MM.1S (cell line): Measurements from ENCODE around the gene FAM120B.

Experiments
- CTCF ChIP-seq: fragments of 300-600 bp; sonication (generic); IDR thresholded peaks from 2 replicates; pipeline ENCODE4 v1.5.1; 2016; ENCODE audit warnings: antibody characterized with exemption, low read length, mixed read lengths
- EZH2 ChIP-seq: fragments of 300-600 bp; sonication (generic); optimal IDR thresholded peaks from 2 replicates; pipeline ENCODE3; 2017; ENCODE audit warnings: low read depth, mild to moderate bottlenecking, antibody characterized with exemption, low read length, mixed read lengths

- no peak for TF ChIP-seq EZH2
- no peak for TF ChIP-seq CTCF
Measured at GRCh38 chr6:170372380-170373325, 66.1 kb downstream of the FAM120B start.
